LNCAP (cell line): Measurements from ENCODE around the gene TRAM2.

Source experiments
- CTCF ChIP-seq: fragments of 450-650 bp; IDR thresholded peaks from 2 replicates; pipeline ENCODE4 v1.5.1; 2017; ENCODE audit warnings: mild to moderate bottlenecking

Gene TRAM2

DNA sequence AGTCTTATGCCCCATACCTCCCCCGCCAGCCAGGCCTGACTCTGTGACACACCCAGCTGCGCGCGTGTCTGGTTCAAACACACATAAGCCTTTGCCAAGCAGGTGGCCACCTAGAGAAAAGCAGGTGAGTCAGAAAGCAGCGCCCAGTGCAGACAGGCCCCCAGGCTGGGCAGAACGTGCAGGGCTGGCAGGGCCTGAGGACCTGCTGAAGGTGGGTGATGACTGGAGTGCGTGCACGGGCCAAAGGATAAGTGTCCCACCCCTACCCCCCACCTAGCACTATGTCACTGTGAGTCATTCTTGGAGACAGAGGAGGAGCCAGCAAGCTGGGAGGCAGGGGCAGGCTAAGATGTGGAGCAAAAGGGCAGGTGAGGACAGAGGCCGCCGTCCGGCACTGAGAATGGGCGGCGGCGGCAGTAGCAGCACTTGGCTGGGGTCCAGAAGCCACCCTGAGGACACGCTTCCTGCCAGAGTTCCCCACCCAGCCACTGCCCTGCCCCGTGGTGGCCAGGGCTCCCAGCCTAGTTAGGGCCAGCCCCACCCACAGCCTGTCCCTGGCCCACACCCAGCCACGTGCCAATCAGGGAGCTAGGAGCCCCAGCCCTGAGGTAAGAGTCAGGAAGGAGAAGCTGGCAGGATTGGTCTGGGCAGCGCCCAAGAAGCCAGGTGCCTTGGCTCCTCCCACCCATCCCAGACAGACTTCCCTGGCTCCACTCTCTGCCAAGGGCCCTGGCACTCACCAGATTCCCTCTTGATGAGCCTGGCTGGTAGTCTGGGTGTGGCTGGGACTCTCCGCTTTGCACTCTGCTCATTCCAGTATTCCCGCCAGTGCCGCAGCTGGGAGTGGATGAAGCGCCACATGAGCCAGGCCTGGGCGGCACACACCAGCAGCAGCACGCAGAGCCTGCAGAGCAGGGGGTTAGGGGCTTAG is 72.7 kb downstream of the TRAM2 start:
- no peak for TF ChIP-seq CTCF

DNA sequence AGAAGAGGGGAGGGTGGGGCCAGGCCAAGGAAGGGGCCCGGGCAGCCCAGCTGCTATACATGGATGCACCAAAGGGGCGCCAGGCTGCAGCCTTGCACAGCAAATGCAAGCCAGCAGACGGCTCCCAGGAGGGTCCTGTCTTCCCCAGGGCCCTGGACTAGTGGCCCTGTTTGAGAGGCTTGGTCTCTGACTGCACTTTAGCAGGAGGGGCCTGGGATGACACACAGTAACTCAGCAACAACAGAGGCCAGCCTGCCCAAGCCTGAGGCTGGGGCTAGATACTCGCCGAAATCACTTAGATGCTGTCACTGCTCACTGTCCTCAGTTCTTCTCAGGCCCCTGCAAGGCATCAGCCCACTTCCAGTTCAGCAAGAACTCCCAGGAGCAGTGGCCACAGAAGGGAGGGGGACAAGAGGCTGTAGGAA is 73.5 kb downstream of the TRAM2 start:
- TF ChIP-seq CTCF: no peak

GRCh38 chr6:52502306-52503029 is 74.4 kb downstream of the TRAM2 start:
- no peak for TF ChIP-seq CTCF

- TF ChIP-seq CTCF: no peak
Measured at GRCh38 chr6:52500238-52501129, 76.4 kb downstream of the TRAM2 start.

- no peak for TF ChIP-seq CTCF
Measured at GRCh38 chr6:52499681-52500236, 77.1 kb downstream of the TRAM2 start.

- no peak for TF ChIP-seq CTCF
Measured at GRCh38 chr6:52499026-52499425, 77.8 kb downstream of the TRAM2 start.

GRCh38 chr6:52498538-52499017 is 78.3 kb downstream of the TRAM2 start:
- no peak for TF ChIP-seq CTCF
